HepG2 (cell line): ENCODE data around the gene CDC34. TPM values are rescaled to one million over a fixed set of nuclear protein-coding genes. Genes with fewer than 3 reads are reported as not detected.

Experiments used
- AGO1 ChIP-seq: fragments of 200-400 bp; formaldehyde crosslinking; IDR thresholded peaks from 2 replicates; pipeline ENCODE4 v1.6.1; 2017; ENCODE audit warnings: mild to moderate bottlenecking, low read depth, low read length, moderate library complexity; ENCODE audit not compliant: poor library complexity, severe bottlenecking
- ATF1 ChIP-seq: IDR thresholded peaks from 2 replicates; pipeline ENCODE4 v1.6.1; 2016; ENCODE audit warnings: mild to moderate bottlenecking, control low read depth
- E2F5 ChIP-seq: sonication (generic); formaldehyde crosslinking; conservative IDR thresholded peaks from 2 replicates; pipeline ENCODE4 v1.4.0; 2020; ENCODE audit warnings: missing genetic modification reagents
- GLI4 ChIP-seq: sonication (generic); formaldehyde crosslinking; IDR thresholded peaks from 2 replicates; pipeline ENCODE4 v1.5.1; 2020; ENCODE audit warnings: missing genetic modification reagents, mild to moderate bottlenecking, moderate library complexity, borderline replicate concordance
- HES4 ChIP-seq: sonication (generic); formaldehyde crosslinking; IDR thresholded peaks from 2 replicates; pipeline ENCODE4 v1.9.0; 2021; ENCODE audit warnings: mild to moderate bottlenecking, missing genetic modification reagents, borderline replicate concordance
- MIXL1 ChIP-seq: IDR thresholded peaks from 2 replicates; pipeline ENCODE4 v1.6.1; 2016
- POGZ ChIP-seq: sonication (generic); formaldehyde crosslinking; IDR thresholded peaks from 2 replicates; pipeline ENCODE4 v1.4.0; 2020; ENCODE audit warnings: mild to moderate bottlenecking, missing genetic modification reagents
- POLR2A ChIP-seq, 2 experiments: IDR thresholded peaks; 2 replicates each; pipeline ENCODE4 v1.6.1; 2011; ENCODE audit warnings: low read depth in 2 of 2, low read length in 2 of 2, mild to moderate bottlenecking in 1 of 2, moderate library complexity in 1 of 2; ENCODE audit not compliant: insufficient read depth in 1 of 2
- REL ChIP-seq: sonication (generic); formaldehyde crosslinking; conservative IDR thresholded peaks from 2 replicates; pipeline ENCODE4 v1.8.0; 2022; ENCODE audit warnings: mild to moderate bottlenecking, missing genetic modification reagents, moderate library complexity
- RNF219 ChIP-seq: sonication (generic); formaldehyde crosslinking; IDR thresholded peaks from 2 replicates; pipeline ENCODE4 v1.5.0; 2020; ENCODE audit warnings: mild to moderate bottlenecking, missing genetic modification reagents
- RORA ChIP-seq: sonication (generic); formaldehyde crosslinking; IDR thresholded peaks from 2 replicates; pipeline ENCODE4 v1.5.0; 2020; ENCODE audit warnings: mild to moderate bottlenecking, missing genetic modification reagents, moderate library complexity
- RXRA ChIP-seq: sonication (generic); formaldehyde crosslinking; IDR thresholded peaks from 2 replicates; pipeline ENCODE4 v1.5.1; 2020; ENCODE audit warnings: missing genetic modification reagents
- SAP130 ChIP-seq: IDR thresholded peaks from 2 replicates; pipeline ENCODE4 v1.6.1; 2016; ENCODE audit warnings: low read depth
- TBL1XR1 ChIP-seq: fragments of 150-350 bp; IDR thresholded peaks from 2 replicates; pipeline ENCODE4 v1.6.1; 2014; ENCODE audit warnings: borderline replicate concordance, low read length; ENCODE audit not compliant: partially characterized antibody
- TBX3 ChIP-seq: fragments of 450-650 bp; IDR thresholded peaks from 2 replicates; pipeline ENCODE4 v1.6.1; 2017; ENCODE audit warnings: antibody characterized with exemption, mild to moderate bottlenecking, inconsistent platforms, borderline replicate concordance
- YEATS4 ChIP-seq: sonication (generic); formaldehyde crosslinking; IDR thresholded peaks from 2 replicates; pipeline ENCODE4 v1.4.0; 2020; ENCODE audit warnings: missing genetic modification reagents, borderline replicate concordance
- ZNF138 ChIP-seq: sonication (generic); formaldehyde crosslinking; IDR thresholded peaks from 2 replicates; pipeline ENCODE4 v1.5.0; 2020; ENCODE audit warnings: mild to moderate bottlenecking, low read depth, missing genetic modification reagents
- ZNF264 ChIP-seq: sonication (generic); formaldehyde crosslinking; IDR thresholded peaks from 2 replicates; pipeline ENCODE4 v1.4.0; 2020; ENCODE audit warnings: missing genetic modification reagents
- ZNF501 ChIP-seq: sonication (generic); formaldehyde crosslinking; IDR thresholded peaks from 2 replicates; pipeline ENCODE4 v1.5.1; 2020; ENCODE audit warnings: mild to moderate bottlenecking, moderate library complexity, missing genetic modification reagents
- ZNF781 ChIP-seq: sonication (generic); formaldehyde crosslinking; IDR thresholded peaks from 2 replicates; pipeline ENCODE4 v1.5.1; 2020; ENCODE audit warnings: borderline replicate concordance, mild to moderate bottlenecking, missing genetic modification reagents; ENCODE audit errors: not compliant biosample characterization
- ZNF792 ChIP-seq: IDR thresholded peaks from 2 replicates; pipeline ENCODE4 v1.6.1; 2016
- ZSCAN20 ChIP-seq: sonication (generic); formaldehyde crosslinking; IDR thresholded peaks from 2 replicates; pipeline ENCODE4 v1.4.0; 2020; ENCODE audit warnings: missing genetic modification reagents, mild to moderate bottlenecking, borderline replicate concordance
- polyA plus RNA-seq, 8 experiments: library from polyadenylated mRNA; depleted of rRNA in 3 of 8; stranded (reverse) in 7 of 8; unstranded in 1 of 8; fragments of >200 nt; fragmentation: Illumina TruSeq in 4 of 8; extraction: Trizol in 4 of 8; gene quantifications; 2 replicates each; pipeline versions ENCODE4 v1.2.1 to v1.2.3, GENCODE V29; 2011 to 2016; ENCODE audit warnings: low read depth in 4 of 8, missing spikeins in 1 of 8, mixed read lengths in 1 of 8; ENCODE audit not compliant: insufficient read depth in 1 of 8
- total RNA-seq, 5 experiments: library from RNA; depleted of rRNA; stranded (reverse); fragments of >200 nt; fragmentation: Illumina TruSeq; extraction: Trizol; gene quantifications; 2 replicates each; pipeline ENCODE4 v1.2.3, GENCODE V29; 2016; ENCODE audit warnings: low read depth in 1 of 5
- TF ChIP-seq, protein P1 (sequence below): sonication (generic); formaldehyde crosslinking; IDR thresholded peaks from 2 replicates; pipeline ENCODE4 v1.5.1; 2020; ENCODE audit warnings: missing genetic modification reagents, mild to moderate bottlenecking, borderline replicate concordance
- TF ChIP-seq, protein P2 (sequence below): sonication (generic); formaldehyde crosslinking; IDR thresholded peaks from 2 replicates; pipeline ENCODE4 v1.8.1; 2023; ENCODE audit warnings: mild to moderate bottlenecking, inconsistent platforms, moderate library complexity, missing genetic modification reagents, borderline replicate concordance

The CDC34 gene
- total and polyA plus RNA-seq, 2 of the 13 experiments (the other 11 are each of a cell fraction or from before 2014, with no cell fraction given), result 138 to 150 TPM

GRCh38 chr19:485583-486236, 45.9 kb upstream of the CDC34 start (continued):
- no peak for TF ChIP-seq REL (CRISPR knock-in tag)
- TF ChIP-seq, protein P1, sequence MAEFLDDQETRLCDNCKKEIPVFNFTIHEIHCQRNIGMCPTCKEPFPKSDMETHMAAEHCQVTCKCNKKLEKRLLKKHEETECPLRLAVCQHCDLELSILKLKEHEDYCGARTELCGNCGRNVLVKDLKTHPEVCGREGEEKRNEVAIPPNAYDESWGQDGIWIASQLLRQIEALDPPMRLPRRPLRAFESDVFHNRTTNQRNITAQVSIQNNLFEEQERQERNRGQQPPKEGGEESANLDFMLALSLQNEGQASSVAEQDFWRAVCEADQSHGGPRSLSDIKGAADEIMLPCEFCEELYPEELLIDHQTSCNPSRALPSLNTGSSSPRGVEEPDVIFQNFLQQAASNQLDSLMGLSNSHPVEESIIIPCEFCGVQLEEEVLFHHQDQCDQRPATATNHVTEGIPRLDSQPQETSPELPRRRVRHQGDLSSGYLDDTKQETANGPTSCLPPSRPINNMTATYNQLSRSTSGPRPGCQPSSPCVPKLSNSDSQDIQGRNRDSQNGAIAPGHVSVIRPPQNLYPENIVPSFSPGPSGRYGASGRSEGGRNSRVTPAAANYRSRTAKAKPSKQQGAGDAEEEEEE (CRISPR knock-in tag), result no peak
- TF ChIP-seq, protein P2, sequence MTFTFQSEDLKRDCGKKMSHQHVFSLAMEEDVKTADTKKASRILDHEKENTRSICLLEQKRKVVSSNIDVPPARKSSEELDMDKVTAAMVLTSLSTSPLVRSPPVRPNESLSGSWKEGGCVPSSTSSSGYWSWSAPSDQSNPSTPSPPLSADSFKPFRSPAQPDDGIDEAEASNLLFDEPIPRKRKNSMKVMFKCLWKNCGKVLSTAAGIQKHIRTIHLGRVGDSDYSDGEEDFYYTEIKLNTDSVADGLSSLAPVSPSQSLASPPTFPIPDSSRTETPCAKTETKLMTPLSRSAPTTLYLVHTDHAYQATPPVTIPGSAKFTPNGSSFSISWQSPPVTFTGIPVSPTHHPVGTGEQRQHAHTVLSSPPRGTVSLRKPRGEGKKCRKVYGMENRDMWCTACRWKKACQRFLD (CRISPR knock-in tag), result no peak
- TF ChIP-seq ZSCAN20 (CRISPR knock-in tag), result no peak
- TF ChIP-seq E2F5 (CRISPR knock-in tag), result no peak
- TF ChIP-seq ZNF781, result no peak
- no peak for TF ChIP-seq POGZ (CRISPR knock-in tag)
- 0 out of 2 replicates have a peak, but pooled peaks have one; percentile 37 for TF ChIP-seq YEATS4 (CRISPR knock-in tag)
- TF ChIP-seq ZNF138 (CRISPR knock-in tag), result no peak
- TF ChIP-seq TBX3, result no peak
- peak; percentile 73 for TF ChIP-seq SAP130 (CRISPR knock-in tag)
- no peak for TF ChIP-seq TBL1XR1
- TF ChIP-seq ATF1 (CRISPR knock-in tag), result no peak
- TF ChIP-seq RORA (CRISPR knock-in tag), result no peak
- peak; percentile 46 to 76; a peak in 3 of 4 replicates for TF ChIP-seq POLR2A (IDR thresholded peaks at IDR 0.05; ENCODE audit: insufficient read depth in 1 of 2, low read depth in 2 of 2, low read length in 2 of 2)
- TF ChIP-seq MIXL1 (CRISPR knock-in tag), result no peak
- TF ChIP-seq ZNF501, result peak; percentile 51; the same call in 1 of the 2 replicates
- no peak for TF ChIP-seq HES4 (CRISPR knock-in tag)
- TF ChIP-seq ZNF792 (CRISPR knock-in tag), result peak; percentile 53; the same call in 1 of the 2 replicates
- TF ChIP-seq RXRA (CRISPR knock-in tag), result peak; percentile 60
- 0 out of 2 replicates have a peak, but pooled peaks have one; percentile 47 for TF ChIP-seq GLI4
- no peak for TF ChIP-seq AGO1
- no peak for TF ChIP-seq RNF219 (CRISPR knock-in tag)
- TF ChIP-seq ZNF264 (CRISPR knock-in tag), result 0 out of 2 replicates have a peak, but pooled peaks have one; percentile 19
